ENCODE data around the gene COL4A6. TPM values are rescaled to one million over a fixed set of nuclear protein-coding genes. Genes with fewer than 3 reads are reported as not detected.

COL4A6 gene
- total and polyA plus RNA-seq, 2 donors (not counting 3 experiments of a cell fraction or from before 2014, with no cell fraction given) = 0.49 to 0.62 TPM

GRCh38 chrX:108468486-108468885, 30.3 kb upstream of the COL4A6 start:
- POLR2A ChIA-PET = no interaction called here
- dilution Hi-C loops (cut with MboI; ENCODE audit: extremely low pct_ligation_motif_present, low sequenced_read_pairs) (no loop called here), intact Hi-C loops (cut with micrococcal nuclease) (no loop called here)
- no TSS peak for BruUV-seq (replicated peaks)
- no peaks in the 10 kb centered on the region for H3K36me3 ChIP-seq (ENCODE audit: control insufficient read depth in 2 of 2, extremely low read depth in 1 of 2, insufficient read depth in 2 of 2, low read length in 2 of 2)
- H3K4me3 ChIP-seq (replicated peaks in 1 of 3; ENCODE audit: insufficient read depth in 1 of 3, low read depth in 1 of 3, low read length in 3 of 3) = no peak overlapping the region
- H3K4me1 ChIP-seq (ENCODE audit: control insufficient read depth, extremely low read depth, insufficient read depth, low read length) = no peaks in the 10 kb centered on the region
- no peaks in the 10 kb centered on the region for H3K79me2 ChIP-seq (ENCODE audit: control insufficient read depth, insufficient read depth, low read length)
- no peak overlapping the region for H3K4me2 ChIP-seq (ENCODE audit: insufficient read depth, low read length)
- no peak overlapping the region for H3K27ac ChIP-seq (ENCODE audit: insufficient read depth, low read depth, low read length)
- CTCF ChIA-PET = interaction anchor here (1.6 kb wide), 1 partner anchor 15 kb away, joined by 3 read pairs; no protein-coding TSS in a partner anchor
- no peaks in the 10 kb centered on the region for H4K20me1 ChIP-seq (replicated peaks; ENCODE audit: control insufficient read depth, extremely low read depth, insufficient read depth, low read length)
- no peaks in the 10 kb centered on the region for H3K9me3 ChIP-seq (replicated peaks; ENCODE audit: control insufficient read depth, insufficient read depth, low read length)
- DNase-seq (ENCODE audit: low read depth, low spot score) (no peak), FAIRE-seq (no peak)
- H3K9ac ChIP-seq (replicated peaks; ENCODE audit: extremely low read depth, insufficient read depth, low read length) = no peak overlapping the region
- TF ChIP-seq FOS (IDR thresholded peaks at IDR 0.05; ENCODE audit: borderline replicate concordance, insufficient read depth, low read length) = no peak
- no peak for TF ChIP-seq EZH2 (IDR thresholded peaks at IDR 0.05; ENCODE audit: borderline replicate concordance, low read depth, low read length, severe bottlenecking)
- no peak for TF ChIP-seq POLR2A (IDR thresholded peaks at IDR 0.05; ENCODE audit: low read depth, low read length)
- TF ChIP-seq, protein P1, sequence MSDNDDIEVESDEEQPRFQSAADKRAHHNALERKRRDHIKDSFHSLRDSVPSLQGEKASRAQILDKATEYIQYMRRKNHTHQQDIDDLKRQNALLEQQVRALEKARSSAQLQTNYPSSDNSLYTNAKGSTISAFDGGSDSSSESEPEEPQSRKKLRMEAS (IDR thresholded peaks at IDR 0.05; ENCODE audit: insufficient read depth, insufficient read length) = no peak
- no peak for TF ChIP-seq GATA2 (IDR thresholded peaks at IDR 0.05; ENCODE audit: insufficient read depth, insufficient read length, low read depth, low read length)
- no peak for TF ChIP-seq MYC (IDR thresholded peaks at IDR 0.05; ENCODE audit: low read depth, low read length)
- TF ChIP-seq POLR2AphosphoS5 (IDR thresholded peaks at IDR 0.05; ENCODE audit: insufficient read depth, low read depth, low read length) = no peak
- TF ChIP-seq, protein P2, sequence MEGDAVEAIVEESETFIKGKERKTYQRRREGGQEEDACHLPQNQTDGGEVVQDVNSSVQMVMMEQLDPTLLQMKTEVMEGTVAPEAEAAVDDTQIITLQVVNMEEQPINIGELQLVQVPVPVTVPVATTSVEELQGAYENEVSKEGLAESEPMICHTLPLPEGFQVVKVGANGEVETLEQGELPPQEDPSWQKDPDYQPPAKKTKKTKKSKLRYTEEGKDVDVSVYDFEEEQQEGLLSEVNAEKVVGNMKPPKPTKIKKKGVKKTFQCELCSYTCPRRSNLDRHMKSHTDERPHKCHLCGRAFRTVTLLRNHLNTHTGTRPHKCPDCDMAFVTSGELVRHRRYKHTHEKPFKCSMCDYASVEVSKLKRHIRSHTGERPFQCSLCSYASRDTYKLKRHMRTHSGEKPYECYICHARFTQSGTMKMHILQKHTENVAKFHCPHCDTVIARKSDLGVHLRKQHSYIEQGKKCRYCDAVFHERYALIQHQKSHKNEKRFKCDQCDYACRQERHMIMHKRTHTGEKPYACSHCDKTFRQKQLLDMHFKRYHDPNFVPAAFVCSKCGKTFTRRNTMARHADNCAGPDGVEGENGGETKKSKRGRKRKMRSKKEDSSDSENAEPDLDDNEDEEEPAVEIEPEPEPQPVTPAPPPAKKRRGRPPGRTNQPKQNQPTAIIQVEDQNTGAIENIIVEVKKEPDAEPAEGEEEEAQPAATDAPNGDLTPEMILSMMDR (IDR thresholded peaks at IDR 0.05; ENCODE audit: extremely low read depth in 1 of 2, insufficient read depth in 1 of 2, low read depth in 1 of 2, low read length in 2 of 2) = no peak
- no peak for TF ChIP-seq JUN (IDR thresholded peaks at IDR 0.05; ENCODE audit: borderline replicate concordance, insufficient read depth, insufficient read length, low read depth)
- no peaks in the 10 kb centered on the region for H3K27me3 ChIP-seq (ENCODE audit: control insufficient read depth in 2 of 2, insufficient read depth in 2 of 2, low read length in 2 of 2)
- H2AFZ ChIP-seq (ENCODE audit: low read depth, low read length) = no peak overlapping the region
- no peaks in the 10 kb centered on the region for H3K9me1 ChIP-seq (replicated peaks; ENCODE audit: control insufficient read depth, extremely low read depth, insufficient read depth, low read length)

Data from endothelial cell of umbilical vein (primary cell).